Keratinocyte (primary cell): ENCODE data around the gene CHEK2. TPM values are rescaled to one million over a fixed set of nuclear protein-coding genes. Genes with fewer than 3 reads are reported as not detected.

Experiments
- DNase-seq: peaks from one replicate; pipeline ENCODE4 v3.0.0-alpha.2; 2011; ENCODE audit warnings: low read depth, missing footprints, low spot score
- FAIRE-seq: peaks from 2 replicates; lab custom pipeline; 2011; peaks lifted over from hg19 to GRCh38; lab: Jason Lieb, UNC
- H2AFZ ChIP-seq: 2 replicates; pipeline ENCODE4 v1.6.0; 2012; ENCODE audit warnings: low read length, control low read depth, inconsistent platforms; ENCODE audit not compliant: control insufficient read depth
- H3K27ac ChIP-seq: 2 replicates; pipeline ENCODE4 v1.5.1; 2011; ENCODE audit warnings: low read length; ENCODE audit not compliant: control insufficient read depth, insufficient read depth
- H3K27me3 ChIP-seq: 3 replicates; pipeline ENCODE4 v1.6.0; 2011; ENCODE audit warnings: low read length; ENCODE audit not compliant: control insufficient read depth, insufficient read depth; ENCODE audit errors: extremely low read depth
- H3K36me3 ChIP-seq, 2 experiments: 2 replicates in 1 of 2; 3 replicates in 1 of 2; pipeline ENCODE4 v1.5.1; 2011; ENCODE audit warnings: low read length in 2 of 2, mild to moderate bottlenecking in 1 of 2; ENCODE audit not compliant: control insufficient read depth in 2 of 2, insufficient read depth in 2 of 2; ENCODE audit errors: extremely low read depth in 1 of 2
- H3K4me1 ChIP-seq: 3 replicates; pipeline ENCODE4 v1.5.1; 2011; ENCODE audit warnings: low read length; ENCODE audit not compliant: control insufficient read depth, insufficient read depth; ENCODE audit errors: extremely low read depth
- H3K4me2 ChIP-seq: 3 replicates; pipeline ENCODE4 v1.6.0; 2011; ENCODE audit warnings: low read depth, low read length; ENCODE audit not compliant: control insufficient read depth, insufficient read depth; ENCODE audit errors: extremely low read depth
- H3K4me3 ChIP-seq, 3 experiments: fragments of 200-600 bp in 1 of 3; sonication (generic) in 1 of 3; 2 replicates in 2 of 3; 3 replicates in 1 of 3; pipeline ENCODE4 v1.5.1; 2011 to 2016; ENCODE audit warnings: low read length in 3 of 3, mild to moderate bottlenecking in 3 of 3, control low read depth in 2 of 3, inconsistent platforms in 1 of 3, low read depth in 1 of 3, mixed read lengths in 1 of 3, mixed run types in 1 of 3, moderate library complexity in 1 of 3; ENCODE audit not compliant: control insufficient read depth in 2 of 3, insufficient read depth in 2 of 3; ENCODE audit errors: extremely low read depth in 1 of 3
- H3K79me2 ChIP-seq: 2 replicates; pipeline ENCODE4 v1.6.0; 2012; ENCODE audit warnings: low read length; ENCODE audit not compliant: control insufficient read depth, insufficient read depth
- H3K9ac ChIP-seq: 3 replicates; pipeline ENCODE4 v1.6.0; 2011; ENCODE audit warnings: low read length; ENCODE audit not compliant: control insufficient read depth, insufficient read depth; ENCODE audit errors: extremely low read depth
- H3K9me1 ChIP-seq: 3 replicates; pipeline ENCODE4 v1.6.0; 2011; ENCODE audit warnings: low read length; ENCODE audit not compliant: control insufficient read depth, insufficient read depth; ENCODE audit errors: extremely low read depth
- H3K9me3 ChIP-seq: 2 replicates; pipeline ENCODE4 v1.5.1; 2012; ENCODE audit warnings: low read depth, low read length; ENCODE audit not compliant: control insufficient read depth
- H4K20me1 ChIP-seq: 3 replicates; pipeline ENCODE4 v1.6.0; 2011; ENCODE audit warnings: low read length; ENCODE audit not compliant: control insufficient read depth, insufficient read depth; ENCODE audit errors: extremely low read depth
- EZH2 ChIP-seq: IDR thresholded peaks from one replicate; pipeline ENCODE4 v1.6.1; 2012; ENCODE audit warnings: inconsistent platforms, mild to moderate bottlenecking, low read length, moderate library complexity
- dilution Hi-C: fragments of 300-500 bp; cut with MboI; formaldehyde crosslinking; loops from one replicate; pipeline ENCODE4 v1.7.0; 2020; ENCODE audit warnings: low sequenced_read_pairs; ENCODE audit not compliant: extremely low pct_ligation_motif_present
- polyA plus RNA-seq, 5 experiments: library from polyadenylated mRNA; depleted of rRNA in 3 of 5; stranded (reverse) in 3 of 5; stranded (forward) in 1 of 5; unstranded in 1 of 5; fragments of >200 nt; gene quantifications; 1 replicate in 1 of 5; 2 replicates in 3 of 5; 3 replicates in 1 of 5; pipeline versions ENCODE4 v1.2.1 to v1.2.3, GENCODE V29; 2011 to 2012; ENCODE audit warnings: missing spikeins in 2 of 5, low read depth in 1 of 5, low replicate concordance in 1 of 5
- TF ChIP-seq, protein P1 (sequence below), 3 experiments: IDR thresholded peaks in 1 of 3; conservative IDR thresholded peaks in 1 of 3; optimal IDR thresholded peaks in 1 of 3; 2 replicates in 2 of 3; 3 replicates in 1 of 3; pipeline versions ENCODE3 to v1.5.1; 2011; ENCODE audit warnings: low read length in 3 of 3, mild to moderate bottlenecking in 3 of 3, moderate library complexity in 2 of 3, control low read depth in 1 of 3, inconsistent platforms in 1 of 3; ENCODE audit not compliant: insufficient read depth in 2 of 3; ENCODE audit errors: extremely low read depth in 1 of 3

The CHEK2 gene
- polyA plus RNA-seq, 1 donor (not counting 4 experiments of a cell fraction or from before 2014, with no cell fraction given): 28.2 TPM

DNA sequence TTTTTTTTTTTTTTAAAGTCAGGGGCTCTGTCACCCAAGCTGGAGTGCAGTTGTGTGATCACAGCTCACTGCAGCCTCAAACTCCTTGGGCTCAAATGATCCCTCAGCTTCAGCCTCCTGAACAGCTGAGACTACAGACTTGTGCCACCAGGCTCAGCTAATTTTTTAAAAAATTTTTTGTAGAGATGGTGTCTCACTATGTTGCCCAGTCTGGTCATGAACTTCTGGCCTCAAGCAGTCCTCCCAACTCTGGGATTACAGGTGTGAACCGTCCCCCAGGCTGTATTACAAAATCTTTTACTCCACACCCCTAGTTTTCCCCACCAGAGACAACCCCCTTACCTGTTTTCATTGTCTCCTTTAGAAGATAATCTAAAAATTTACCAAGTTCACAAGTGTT, 32.8 kb upstream of the CHEK2 start:
- H3K4me3 ChIP-seq: no peak overlapping the region
- H2AFZ ChIP-seq: no peak overlapping the region
- dilution Hi-C loops: no loop called here
- FAIRE-seq (no peak), DNase-seq (no peak)
- no peak overlapping the region for H3K4me2 ChIP-seq
- H3K27me3 ChIP-seq: no peaks in the 10 kb centered on the region
- no peaks in the 10 kb centered on the region for H4K20me1 ChIP-seq
- peaks cover 46% of the 10 kb centered on the region for H3K79me2 ChIP-seq
- no peak for TF ChIP-seq EZH2
- TF ChIP-seq, protein P1, sequence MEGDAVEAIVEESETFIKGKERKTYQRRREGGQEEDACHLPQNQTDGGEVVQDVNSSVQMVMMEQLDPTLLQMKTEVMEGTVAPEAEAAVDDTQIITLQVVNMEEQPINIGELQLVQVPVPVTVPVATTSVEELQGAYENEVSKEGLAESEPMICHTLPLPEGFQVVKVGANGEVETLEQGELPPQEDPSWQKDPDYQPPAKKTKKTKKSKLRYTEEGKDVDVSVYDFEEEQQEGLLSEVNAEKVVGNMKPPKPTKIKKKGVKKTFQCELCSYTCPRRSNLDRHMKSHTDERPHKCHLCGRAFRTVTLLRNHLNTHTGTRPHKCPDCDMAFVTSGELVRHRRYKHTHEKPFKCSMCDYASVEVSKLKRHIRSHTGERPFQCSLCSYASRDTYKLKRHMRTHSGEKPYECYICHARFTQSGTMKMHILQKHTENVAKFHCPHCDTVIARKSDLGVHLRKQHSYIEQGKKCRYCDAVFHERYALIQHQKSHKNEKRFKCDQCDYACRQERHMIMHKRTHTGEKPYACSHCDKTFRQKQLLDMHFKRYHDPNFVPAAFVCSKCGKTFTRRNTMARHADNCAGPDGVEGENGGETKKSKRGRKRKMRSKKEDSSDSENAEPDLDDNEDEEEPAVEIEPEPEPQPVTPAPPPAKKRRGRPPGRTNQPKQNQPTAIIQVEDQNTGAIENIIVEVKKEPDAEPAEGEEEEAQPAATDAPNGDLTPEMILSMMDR (optimal IDR thresholded peaks at IDR 0.05 in 1 of 3, IDR thresholded peaks at IDR 0.05 in 1 of 3, conservative IDR thresholded peaks at IDR 0.05 in 1 of 3; ENCODE audit: extremely low read depth in 1 of 3, insufficient read depth in 2 of 3, low read length in 3 of 3): no peak
- H3K9ac ChIP-seq: no peak overlapping the region
- no peak overlapping the region for H3K27ac ChIP-seq
- peaks cover 16% of the 10 kb centered on the region for H3K4me1 ChIP-seq
- peaks cover 0 to 3% of the 10 kb centered on the region in 2 experiments for H3K36me3 ChIP-seq
- H3K9me3 ChIP-seq: no peaks in the 10 kb centered on the region
- no peaks in the 10 kb centered on the region for H3K9me1 ChIP-seq

DNA sequence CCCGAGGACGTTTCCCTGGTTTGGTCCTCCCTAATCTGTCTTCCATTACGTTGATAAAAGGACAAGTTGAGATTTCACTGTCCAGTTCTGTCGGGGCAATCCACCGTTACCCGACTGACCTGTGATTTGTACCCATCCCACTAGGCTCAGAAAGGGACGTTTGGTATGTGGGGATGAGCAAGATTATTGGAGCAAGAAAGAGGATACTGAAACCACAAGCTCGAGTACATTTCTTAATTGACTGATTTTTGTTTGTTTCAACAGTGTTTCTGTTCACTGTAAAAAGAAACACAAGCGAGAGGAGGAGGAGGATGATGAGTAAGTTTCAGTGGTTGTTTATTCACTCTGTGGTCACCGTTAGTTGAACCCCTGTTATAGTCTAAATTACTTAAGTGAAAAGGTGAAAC, 31.8 kb upstream of the CHEK2 start:
- no peak for FAIRE-seq
- dilution Hi-C loops: no loop called here

More for the DNA sequence above, 31.8 kb upstream of the CHEK2 start:
- peak overlapping the region; percentile 70 for H2AFZ ChIP-seq
- peaks cover 16% of the 10 kb centered on the region for H3K4me1 ChIP-seq
- TF ChIP-seq EZH2: no peak
- TF ChIP-seq, protein P1 (optimal IDR thresholded peaks at IDR 0.05 in 1 of 3, IDR thresholded peaks at IDR 0.05 in 1 of 3, conservative IDR thresholded peaks at IDR 0.05 in 1 of 3; ENCODE audit: extremely low read depth in 1 of 3, insufficient read depth in 2 of 3, low read length in 3 of 3): no peak
- H3K36me3 ChIP-seq: peaks cover 0 to 3% of the 10 kb centered on the region in 2 experiments
- H3K9me1 ChIP-seq: no peaks in the 10 kb centered on the region
- peak overlapping the region; percentile 84 for H3K9ac ChIP-seq
- H3K9me3 ChIP-seq: no peaks in the 10 kb centered on the region
- no peaks in the 10 kb centered on the region for H4K20me1 ChIP-seq
- peaks cover 42% of the 10 kb centered on the region for H3K79me2 ChIP-seq
- H3K27me3 ChIP-seq: no peaks in the 10 kb centered on the region
- DNase-seq: no peak
- H3K4me2 ChIP-seq: peak overlapping the region; percentile 97
- peak overlapping the region; percentile 64 to 92 (median 71) for H3K4me3 ChIP-seq
- H3K27ac ChIP-seq: peak overlapping the region; percentile 67
